Measurements from ENCODE around the gene PHLDA2. TPM values are rescaled to one million over a fixed set of nuclear protein-coding genes. Genes with fewer than 3 reads are reported as not detected.

Gene PHLDA2
- polyA plus RNA-seq, 2 donors: 19.6 to 61.7 TPM

DNA sequence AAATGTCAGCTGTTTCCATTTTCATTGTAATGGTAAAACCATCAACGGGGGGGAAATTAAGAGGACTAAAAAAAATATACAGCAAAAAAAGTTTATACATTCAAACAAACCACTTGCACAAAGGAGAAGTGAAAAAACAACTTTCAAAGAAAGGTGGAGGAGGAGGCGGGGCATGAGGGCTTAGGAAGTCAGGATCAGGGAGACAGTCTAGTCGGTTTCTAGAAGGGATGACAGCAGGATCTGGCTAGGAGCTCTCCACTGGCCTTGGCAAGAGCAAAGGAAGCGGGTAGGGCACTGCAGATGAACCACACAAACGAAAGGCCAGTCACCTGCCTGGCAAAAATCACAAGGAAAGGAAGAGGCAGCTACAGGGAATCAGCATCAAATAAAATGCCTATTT lies 31.9 kb upstream of the PHLDA2 start:
- H3K27ac ChIP-seq (ENCODE audit: low read depth in 2 of 2, low read length in 1 of 2): no peak overlapping the region
- H3K4me3 ChIP-seq (ENCODE audit: low read depth in 1 of 2, low read length in 2 of 2): no peak overlapping the region
- H3K27me3 ChIP-seq (ENCODE audit: control insufficient read depth in 1 of 2, insufficient read depth in 2 of 2, low read length in 2 of 2): no peaks in the 10 kb centered on the region
- WGBS, 2 donors: 62 to 64% methylated on average over 5 of the region's 5 CpGs
- H3K4me1 ChIP-seq (ENCODE audit: control insufficient read depth in 2 of 2, insufficient read depth in 2 of 2, low read length in 1 of 2): no peaks in the 10 kb centered on the region
- peaks cover 21 to 45% of the 10 kb centered on the region in 2 donors for H3K36me3 ChIP-seq (ENCODE audit: control insufficient read depth in 2 of 2, insufficient read depth in 2 of 2, low read length in 1 of 2)
- H3K9me3 ChIP-seq (ENCODE audit: control insufficient read depth in 2 of 2, insufficient read depth in 1 of 2, low read depth in 1 of 2, low read length in 1 of 2): no peaks in the 10 kb centered on the region

DNA sequence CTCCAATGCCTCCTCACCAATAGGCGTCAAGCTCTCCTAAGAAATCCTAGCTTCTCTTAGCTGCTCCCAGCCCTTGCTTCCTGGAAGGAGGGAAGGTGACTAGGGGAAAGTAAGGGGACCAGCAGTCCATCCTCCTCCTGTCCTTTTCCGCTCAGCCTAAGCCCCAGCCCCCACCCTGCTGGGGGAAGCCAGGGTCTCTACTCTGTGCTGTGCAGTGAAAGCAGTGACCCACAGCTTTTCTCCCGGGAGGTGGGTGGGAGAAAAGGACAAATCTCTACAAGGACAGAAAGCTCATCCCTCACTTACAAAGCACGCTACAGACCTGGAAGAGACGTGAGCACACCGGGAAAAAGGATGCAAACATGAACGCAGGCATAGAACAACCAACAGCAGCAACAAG lies 30.9 kb upstream of the PHLDA2 start:
- Histone ChIP-seq H3K4me3 (ENCODE audit: low read depth in 1 of 2, low read length in 2 of 2) (no peak overlapping the region), H3K27ac (ENCODE audit: low read depth in 2 of 2, low read length in 1 of 2) (no peak overlapping the region), H3K36me3 (ENCODE audit: control insufficient read depth in 2 of 2, insufficient read depth in 2 of 2, low read length in 1 of 2) (peaks cover 21 to 42% of the 10 kb centered on the region in 2 donors), H3K4me1 (ENCODE audit: control insufficient read depth in 2 of 2, insufficient read depth in 2 of 2, low read length in 1 of 2) (no peaks in the 10 kb centered on the region), H3K9me3 (ENCODE audit: control insufficient read depth in 2 of 2, insufficient read depth in 1 of 2, low read depth in 1 of 2, low read length in 1 of 2) (no peaks in the 10 kb centered on the region), H3K27me3 (ENCODE audit: control insufficient read depth in 1 of 2, insufficient read depth in 2 of 2, low read length in 2 of 2) (no peaks in the 10 kb centered on the region)
- 93 to 95% methylated on average over 7 of the region's 7 CpGs for WGBS, 2 donors

DNA sequence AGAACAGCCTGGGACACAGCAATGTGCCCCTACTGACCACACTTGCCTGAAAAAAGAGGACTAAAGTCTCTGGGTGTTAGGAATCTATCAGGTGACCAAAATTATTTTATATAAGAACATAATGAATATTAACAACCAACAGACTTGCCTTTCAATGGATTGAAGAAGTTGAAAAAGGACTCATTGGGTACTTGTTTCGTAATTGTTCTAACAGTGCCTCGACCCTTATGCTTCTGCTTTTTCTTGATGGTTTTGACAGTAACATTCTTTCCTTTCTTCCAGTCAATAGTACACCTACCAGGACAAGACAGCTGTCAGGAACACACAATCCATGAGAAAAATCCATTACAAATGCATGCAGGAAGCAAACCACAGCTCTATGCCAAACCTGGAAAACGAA lies 29.0 kb upstream of the PHLDA2 start:
- Histone ChIP-seq H3K4me1 (ENCODE audit: control insufficient read depth in 2 of 2, insufficient read depth in 2 of 2, low read length in 1 of 2) (no peaks in the 10 kb centered on the region), H3K36me3 (ENCODE audit: control insufficient read depth in 2 of 2, insufficient read depth in 2 of 2, low read length in 1 of 2) (peaks cover 13 to 33% of the 10 kb centered on the region in 2 donors), H3K9me3 (ENCODE audit: control insufficient read depth in 2 of 2, insufficient read depth in 1 of 2, low read depth in 1 of 2, low read length in 1 of 2) (no peaks in the 10 kb centered on the region), H3K4me3 (ENCODE audit: low read depth in 1 of 2, low read length in 2 of 2) (no peak overlapping the region), H3K27ac (ENCODE audit: low read depth in 2 of 2, low read length in 1 of 2) (no peak overlapping the region), H3K27me3 (ENCODE audit: control insufficient read depth in 1 of 2, insufficient read depth in 2 of 2, low read length in 2 of 2) (no peaks in the 10 kb centered on the region)
- WGBS, 2 donors: 71 to 75% methylated on average over 3 of the region's 3 CpGs

DNA sequence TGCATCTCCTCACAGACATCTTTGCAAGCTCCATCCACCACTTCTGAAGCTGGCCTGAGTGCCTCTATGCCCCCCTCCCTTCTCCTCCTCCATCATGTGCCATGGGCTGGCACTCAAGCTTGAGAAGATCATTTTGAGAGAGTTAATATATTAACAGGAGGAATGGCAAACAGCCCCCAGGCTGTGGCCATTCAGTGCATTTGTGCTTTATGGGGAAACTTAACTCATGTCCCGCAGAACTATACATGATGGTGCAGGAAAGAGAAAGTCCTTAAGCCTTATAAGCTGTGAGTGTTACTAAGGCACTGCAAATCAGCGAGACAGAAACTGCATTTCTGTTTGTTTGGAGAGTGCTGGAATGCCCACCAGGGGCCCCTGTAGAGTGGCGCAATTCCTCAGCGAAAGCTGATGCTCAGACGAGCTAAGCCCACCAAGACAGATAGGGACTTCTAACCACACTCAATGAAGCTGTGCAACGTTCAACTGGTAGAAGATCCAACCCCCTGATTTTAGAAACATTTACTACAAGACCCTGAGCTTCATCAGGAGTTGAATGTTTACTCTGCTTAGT lies 26.8 kb upstream of the PHLDA2 start:
- Histone ChIP-seq H3K4me3 (ENCODE audit: low read depth in 1 of 2, low read length in 2 of 2) (no peak overlapping the region), H3K9me3 (ENCODE audit: control insufficient read depth in 2 of 2, insufficient read depth in 1 of 2, low read depth in 1 of 2, low read length in 1 of 2) (no peaks in the 10 kb centered on the region), H3K4me1 (ENCODE audit: control insufficient read depth in 2 of 2, insufficient read depth in 2 of 2, low read length in 1 of 2) (no peaks in the 10 kb centered on the region), H3K27me3 (ENCODE audit: control insufficient read depth in 1 of 2, insufficient read depth in 2 of 2, low read length in 2 of 2) (no peaks in the 10 kb centered on the region), H3K27ac (ENCODE audit: low read depth in 2 of 2, low read length in 1 of 2) (no peak overlapping the region), H3K36me3 (ENCODE audit: control insufficient read depth in 2 of 2, insufficient read depth in 2 of 2, low read length in 1 of 2) (peaks cover 19 to 43% of the 10 kb centered on the region in 2 donors)
- 79 to 86% methylated on average over 6 of the region's 6 CpGs for WGBS, 2 donors

DNA sequence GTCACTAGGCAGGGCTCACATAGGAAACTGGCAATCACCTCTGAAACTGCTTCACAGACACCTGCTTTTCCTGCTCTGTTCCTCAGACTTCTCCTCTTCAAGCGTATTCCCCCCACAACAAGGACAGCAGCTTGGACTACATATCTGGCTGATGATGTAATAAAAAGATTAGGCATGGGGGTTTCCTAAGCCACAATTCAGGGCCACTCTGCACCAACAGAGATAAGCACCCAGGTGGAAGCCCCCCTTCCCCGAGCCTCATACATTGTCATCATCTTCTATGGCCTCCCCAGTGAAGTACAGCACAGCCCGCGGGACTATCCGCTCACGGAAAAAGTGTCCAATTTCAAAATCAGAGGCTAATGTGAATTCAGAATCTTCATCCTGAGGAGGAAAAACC lies 25.0 kb upstream of the PHLDA2 start:
- H3K27ac ChIP-seq (ENCODE audit: low read depth in 2 of 2, low read length in 1 of 2): no peak overlapping the region
- peaks cover 19 to 46% of the 10 kb centered on the region in 2 donors for H3K36me3 ChIP-seq (ENCODE audit: control insufficient read depth in 2 of 2, insufficient read depth in 2 of 2, low read length in 1 of 2)
- 92 to 93% methylated on average over 6 of the region's 6 CpGs for WGBS, 2 donors
- H3K4me1 ChIP-seq (ENCODE audit: control insufficient read depth in 2 of 2, insufficient read depth in 2 of 2, low read length in 1 of 2): no peaks in the 10 kb centered on the region
- H3K4me3 ChIP-seq (ENCODE audit: low read depth in 1 of 2, low read length in 2 of 2): no peak overlapping the region
- H3K27me3 ChIP-seq (ENCODE audit: control insufficient read depth in 1 of 2, insufficient read depth in 2 of 2, low read length in 2 of 2): no peaks in the 10 kb centered on the region
- H3K9me3 ChIP-seq (ENCODE audit: control insufficient read depth in 2 of 2, insufficient read depth in 1 of 2, low read depth in 1 of 2, low read length in 1 of 2): no peaks in the 10 kb centered on the region

DNA sequence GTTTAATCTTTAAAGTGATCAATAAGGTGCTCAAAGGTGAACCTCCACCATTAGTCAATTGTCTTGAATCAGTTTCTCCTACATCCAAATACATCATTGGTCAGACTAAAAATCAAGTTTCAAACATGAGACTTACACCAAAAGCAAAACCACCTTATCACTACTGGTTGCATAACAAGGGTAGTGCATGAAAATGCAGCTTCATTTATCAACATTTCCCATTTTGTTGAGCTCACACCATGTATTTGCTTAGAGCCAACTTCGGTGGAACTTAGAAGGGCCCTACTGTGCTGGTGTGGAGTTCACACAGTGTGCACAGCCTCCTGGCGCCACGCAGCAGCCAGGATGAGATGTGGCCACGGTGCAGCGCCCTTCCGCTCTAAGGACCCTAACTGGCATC lies 23.1 kb upstream of the PHLDA2 start:
- Histone ChIP-seq H3K27me3 (ENCODE audit: control insufficient read depth in 1 of 2, insufficient read depth in 2 of 2, low read length in 2 of 2) (no peaks in the 10 kb centered on the region), H3K27ac (ENCODE audit: low read depth in 2 of 2, low read length in 1 of 2) (no peak overlapping the region), H3K4me3 (ENCODE audit: low read depth in 1 of 2, low read length in 2 of 2) (no peak overlapping the region), H3K9me3 (ENCODE audit: control insufficient read depth in 2 of 2, insufficient read depth in 1 of 2, low read depth in 1 of 2, low read length in 1 of 2) (no peaks in the 10 kb centered on the region), H3K36me3 (ENCODE audit: control insufficient read depth in 2 of 2, insufficient read depth in 2 of 2, low read length in 1 of 2) (peaks cover 13 to 45% of the 10 kb centered on the region in 2 donors), H3K4me1 (ENCODE audit: control insufficient read depth in 2 of 2, insufficient read depth in 2 of 2, low read length in 1 of 2) (no peaks in the 10 kb centered on the region)
- WGBS, 2 donors: 68 to 70% methylated on average over 6 of the region's 6 CpGs

DNA sequence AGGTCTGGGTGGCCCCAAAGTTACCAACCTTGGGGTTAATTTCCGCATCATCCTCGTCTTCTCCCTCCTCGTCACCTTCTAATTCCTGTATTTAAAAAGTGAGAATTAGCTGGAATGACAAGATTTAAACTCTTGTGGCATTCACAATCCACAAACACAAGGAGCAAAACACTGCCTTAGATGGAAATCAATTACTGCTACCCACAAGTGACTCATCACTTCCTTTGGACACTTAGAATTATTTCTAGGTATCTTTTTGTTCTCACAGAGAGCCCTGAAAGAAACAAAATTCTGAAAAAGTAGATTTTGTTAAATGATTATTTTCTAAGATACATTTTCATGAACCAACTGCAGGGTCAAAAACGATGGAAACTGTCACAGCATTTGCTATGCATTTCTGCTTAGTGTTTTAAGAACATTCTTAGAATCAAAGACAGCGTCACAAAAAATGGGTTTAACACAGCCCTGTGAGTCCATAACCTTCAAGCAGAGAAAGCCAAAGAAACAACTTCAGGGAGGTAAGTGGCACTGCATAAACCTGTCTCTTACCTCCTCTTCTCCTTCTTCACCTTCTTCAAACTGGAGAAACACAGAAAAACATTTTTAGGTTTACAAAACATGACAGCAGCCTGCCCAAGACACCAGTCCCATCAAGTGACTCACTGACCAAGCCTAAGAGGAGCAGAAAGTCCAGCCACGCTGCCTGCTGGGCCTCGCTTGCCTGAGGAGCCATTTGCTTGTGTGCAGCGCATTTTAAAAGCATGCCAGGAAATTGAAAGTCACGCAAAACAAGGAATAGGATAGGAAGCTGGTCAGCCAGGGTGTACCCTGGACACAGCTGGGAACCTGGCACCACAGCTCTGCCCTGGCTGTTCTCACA lies 22.3 kb upstream of the PHLDA2 start:
- no peak overlapping the region for H3K27ac ChIP-seq (ENCODE audit: low read depth in 2 of 2, low read length in 1 of 2)
- no peak overlapping the region for H3K4me3 ChIP-seq (ENCODE audit: low read depth in 1 of 2, low read length in 2 of 2)
- WGBS, 2 donors: 76% methylated on average over 9 of the region's 9 CpGs
- no peaks in the 10 kb centered on the region for H3K4me1 ChIP-seq (ENCODE audit: control insufficient read depth in 2 of 2, insufficient read depth in 2 of 2, low read length in 1 of 2)
- peaks cover 11 to 46% of the 10 kb centered on the region in 2 donors for H3K36me3 ChIP-seq (ENCODE audit: control insufficient read depth in 2 of 2, insufficient read depth in 2 of 2, low read length in 1 of 2)
- no peaks in the 10 kb centered on the region for H3K9me3 ChIP-seq (ENCODE audit: control insufficient read depth in 2 of 2, insufficient read depth in 1 of 2, low read depth in 1 of 2, low read length in 1 of 2)
- no peaks in the 10 kb centered on the region for H3K27me3 ChIP-seq (ENCODE audit: control insufficient read depth in 1 of 2, insufficient read depth in 2 of 2, low read length in 2 of 2)

DNA sequence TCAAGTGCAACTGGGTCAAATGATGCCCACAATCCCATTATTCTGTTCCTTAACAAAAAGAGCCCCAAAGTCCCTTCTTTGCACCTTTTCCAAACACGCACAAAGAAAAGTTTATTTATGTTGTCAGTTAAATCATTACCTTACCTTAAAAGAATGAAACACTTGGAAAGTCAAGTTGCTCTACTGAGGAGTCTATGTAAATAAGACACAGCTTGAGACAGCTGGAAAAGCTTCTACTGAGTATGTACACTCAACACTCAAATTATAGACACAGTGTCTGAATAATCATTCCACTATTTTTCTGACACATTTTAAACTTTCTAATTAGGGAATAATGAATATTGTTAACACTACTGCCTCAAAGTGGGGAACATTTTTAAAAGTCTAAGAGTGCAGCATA lies 21.6 kb upstream of the PHLDA2 start:
- no peaks in the 10 kb centered on the region for H3K27me3 ChIP-seq (ENCODE audit: control insufficient read depth in 1 of 2, insufficient read depth in 2 of 2, low read length in 2 of 2)

DNA sequence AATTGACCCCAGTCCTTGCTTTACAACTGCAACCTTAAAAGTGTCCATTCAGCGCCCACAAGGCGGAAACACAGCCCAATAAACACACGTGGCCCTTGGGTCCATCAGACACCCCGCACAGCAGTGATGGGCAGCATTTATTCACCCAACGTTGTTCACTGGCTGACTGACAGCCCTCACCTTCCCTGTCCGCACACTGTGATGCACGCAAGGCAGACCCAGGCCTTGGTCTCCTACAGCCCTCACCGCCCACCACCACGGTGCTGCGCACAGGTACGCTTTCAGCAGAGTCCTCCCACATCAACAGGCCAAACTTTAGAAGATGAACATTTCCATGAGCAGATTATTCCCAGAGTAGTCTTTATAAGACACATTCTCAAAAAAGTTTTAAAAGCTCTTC lies 20.7 kb upstream of the PHLDA2 start:
- Histone ChIP-seq H3K4me1 (ENCODE audit: control insufficient read depth in 2 of 2, insufficient read depth in 2 of 2, low read length in 1 of 2) (peaks cover 0 to 4% of the 10 kb centered on the region in 2 donors), H3K36me3 (ENCODE audit: control insufficient read depth in 2 of 2, insufficient read depth in 2 of 2, low read length in 1 of 2) (peaks cover 11 to 41% of the 10 kb centered on the region in 2 donors), H3K9me3 (ENCODE audit: control insufficient read depth in 2 of 2, insufficient read depth in 1 of 2, low read depth in 1 of 2, low read length in 1 of 2) (no peaks in the 10 kb centered on the region), H3K27me3 (ENCODE audit: control insufficient read depth in 1 of 2, insufficient read depth in 2 of 2, low read length in 2 of 2) (no peaks in the 10 kb centered on the region), H3K27ac (ENCODE audit: low read depth in 2 of 2, low read length in 1 of 2) (no peak overlapping the region), H3K4me3 (ENCODE audit: low read depth in 1 of 2, low read length in 2 of 2) (no peak overlapping the region)
- WGBS, 2 donors: 91 to 95% methylated on average over 11 of the region's 11 CpGs

More for the DNA sequence above, 21.6 kb upstream of the PHLDA2 start:
- WGBS, 2 donors: 73 to 77% methylated on average over 1 of the region's 1 CpG
- Histone ChIP-seq H3K9me3 (ENCODE audit: control insufficient read depth in 2 of 2, insufficient read depth in 1 of 2, low read depth in 1 of 2, low read length in 1 of 2) (no peaks in the 10 kb centered on the region), H3K27ac (ENCODE audit: low read depth in 2 of 2, low read length in 1 of 2) (no peak overlapping the region), H3K4me1 (ENCODE audit: control insufficient read depth in 2 of 2, insufficient read depth in 2 of 2, low read length in 1 of 2) (peaks cover 0 to 3% of the 10 kb centered on the region in 2 donors), H3K4me3 (ENCODE audit: low read depth in 1 of 2, low read length in 2 of 2) (no peak overlapping the region), H3K36me3 (ENCODE audit: control insufficient read depth in 2 of 2, insufficient read depth in 2 of 2, low read length in 1 of 2) (peaks cover 11 to 41% of the 10 kb centered on the region in 2 donors)
